Liver (tissue), 9 donors: ENCODE data around the gene ATP11B. TPM values are rescaled to one million over a fixed set of nuclear protein-coding genes. Genes with fewer than 3 reads are reported as not detected.

Experiments used
- DNase-seq: peaks from one replicate; pipeline ENCODE4 v3.0.0-alpha.2; 2017; ENCODE audit warnings: low spot score
- H3K27ac ChIP-seq, 2 donors: one replicate each; pipeline ENCODE4 v1.7.0; 2013; ENCODE audit warnings: inconsistent platforms in 2 of 2, low read length in 2 of 2, control low read depth in 1 of 2, low read depth in 1 of 2, mild to moderate bottlenecking in 1 of 2
- H3K27me3 ChIP-seq, 4 donors: one replicate each; pipeline versions ENCODE4 v1.6.1 to v1.7.0; 2013; ENCODE audit warnings: low read length in 3 of 4, inconsistent platforms in 1 of 4, mild to moderate bottlenecking in 1 of 4, moderate library complexity in 1 of 4; ENCODE audit not compliant: control insufficient read depth in 4 of 4, insufficient read depth in 4 of 4
- H3K36me3 ChIP-seq, 4 donors: one replicate each; pipeline versions ENCODE4 v1.6.1 to v1.7.0; 2013; ENCODE audit warnings: low read length in 3 of 4, mild to moderate bottlenecking in 3 of 4, low read depth in 1 of 4, moderate library complexity in 1 of 4; ENCODE audit not compliant: control insufficient read depth in 4 of 4, insufficient read depth in 3 of 4
- H3K4me1 ChIP-seq, 4 donors: one replicate each; pipeline versions ENCODE4 v1.6.1 to v1.7.0; 2013; ENCODE audit warnings: low read length in 3 of 4, mild to moderate bottlenecking in 3 of 4, moderate library complexity in 1 of 4; ENCODE audit not compliant: control insufficient read depth in 4 of 4, insufficient read depth in 4 of 4
- H3K4me3 ChIP-seq, 3 donors: one replicate each; pipeline versions ENCODE4 v1.6.1 to v1.7.0; 2013; ENCODE audit warnings: low read length in 3 of 3, control low read depth in 1 of 3, low read depth in 1 of 3, mild to moderate bottlenecking in 1 of 3
- H3K9ac ChIP-seq, 2 donors: one replicate each; pipeline ENCODE4 v1.7.0; 2013; ENCODE audit warnings: low read length in 2 of 2, mild to moderate bottlenecking in 2 of 2, moderate library complexity in 2 of 2, control low read depth in 1 of 2, low read depth in 1 of 2
- H3K9me3 ChIP-seq, 4 donors: one replicate each; pipeline versions ENCODE4 v1.6.1 to v1.7.0; 2013; ENCODE audit warnings: low read length in 3 of 4; ENCODE audit not compliant: control insufficient read depth in 4 of 4
- CTCF ChIP-seq: fragments of 150-350 bp; IDR thresholded peaks from 2 replicates; pipeline ENCODE4 v1.5.1; 2017; ENCODE audit warnings: improper control_type of control experiment, low read depth, low read length; ENCODE audit not compliant: missing input control
- FOXA1 ChIP-seq: IDR thresholded peaks from 2 replicates; pipeline ENCODE4 v1.6.1; 2016; ENCODE audit warnings: antibody characterized with exemption
- GABPA ChIP-seq, 2 donors: IDR thresholded peaks in 1 of 2; conservative IDR thresholded peaks in 1 of 2; 2 replicates each; pipeline ENCODE4 v1.6.1; 2016; ENCODE audit warnings: antibody characterized with exemption in 2 of 2, mild to moderate bottlenecking in 1 of 2, moderate library complexity in 1 of 2
- HNF4A ChIP-seq, 2 donors: conservative IDR thresholded peaks; 2 replicates each; pipeline ENCODE4 v1.6.1; 2016; ENCODE audit warnings: antibody characterized with exemption in 2 of 2, mild to moderate bottlenecking in 2 of 2
- HNF4G ChIP-seq: IDR thresholded peaks from 2 replicates; pipeline ENCODE4 v1.6.1; 2016; ENCODE audit warnings: antibody characterized with exemption
- NR2F2 ChIP-seq: IDR thresholded peaks from 2 replicates; pipeline ENCODE4 v1.6.1; 2016; ENCODE audit warnings: antibody characterized with exemption
- RAD21 ChIP-seq, 2 donors: IDR thresholded peaks; 2 replicates each; pipeline ENCODE4 v1.6.1; 2016; ENCODE audit warnings: antibody characterized with exemption in 2 of 2, mild to moderate bottlenecking in 2 of 2
- REST ChIP-seq: IDR thresholded peaks from 2 replicates; pipeline ENCODE4 v1.6.1; 2016; ENCODE audit warnings: antibody characterized with exemption, mild to moderate bottlenecking
- RXRA ChIP-seq, 2 donors: IDR thresholded peaks; 2 replicates each; pipeline ENCODE4 v1.6.1; 2017 to 2018; ENCODE audit warnings: antibody characterized with exemption in 2 of 2, mild to moderate bottlenecking in 1 of 2
- YY1 ChIP-seq: IDR thresholded peaks from 2 replicates; pipeline ENCODE4 v1.6.1; 2016; ENCODE audit warnings: antibody characterized with exemption, mild to moderate bottlenecking
- ZBTB33 ChIP-seq: IDR thresholded peaks from 2 replicates; pipeline ENCODE4 v1.6.1; 2016; ENCODE audit warnings: antibody characterized with exemption
- WGBS: extraction: QIAGEN DNeasy Blood & Tissue Kit; methylation state at CpG from one replicate; pipeline ENCODE4 v1.1.7; 2013; 5-methylcytosine and 5-hydroxymethylcytosine counted together
- polyA plus RNA-seq, 2 donors: library from polyadenylated mRNA; stranded (reverse) in 1 of 2; unstranded in 1 of 2; fragments of 200-250 nt in 1 of 2; fragments of >200 nt in 1 of 2; fragmentation: Nextera tagmentation in 1 of 2; extraction: Ambion mirVana in 1 of 2; gene quantifications; one replicate each; pipeline versions ENCODE4 v1.2.1 to v1.2.3, GENCODE V29; 2013 to 2015
- total RNA-seq, 2 donors: library from RNA; depleted of rRNA; stranded (reverse); fragments of >200 nt; gene quantifications; one replicate each; pipeline ENCODE4 v1.2.3, GENCODE V29; 2014
- donor health status: healthy.
- donor health status: healthy.
- donor health status: healthy.
- donor health status: healthy.
- donor health status: healthy.

The ATP11B gene
- total and polyA plus RNA-seq, 4 donors = 5.9 to 49.6 (median 19.0) TPM

- no peak for DNase-seq
- no peak for TF ChIP-seq YY1
- TF ChIP-seq GABPA (IDR thresholded peaks at IDR 0.05 in 1 of 2, conservative IDR thresholded peaks at IDR 0.05 in 1 of 2) = no peak
- TF ChIP-seq HNF4A (conservative IDR thresholded peaks at IDR 0.05) = no peak
- no peak for TF ChIP-seq RXRA (IDR thresholded peaks at IDR 0.05)
- TF ChIP-seq RAD21 (IDR thresholded peaks at IDR 0.05) = no peak
- TF ChIP-seq REST = no peak
- TF ChIP-seq NR2F2 = no peak
- TF ChIP-seq FOXA1 = no peak
- no peak for TF ChIP-seq HNF4G
- no peak for TF ChIP-seq ZBTB33
- TF ChIP-seq CTCF = no peak
- Histone ChIP-seq H3K4me1 (peaks cover 0 to 4% (median 2%) of the 10 kb centered on the region in 4 donors), H3K4me3 (no peak overlapping the region), H3K9me3 (no peaks in the 10 kb centered on the region), H3K27me3 (no peaks in the 10 kb centered on the region), H3K36me3 (no peaks in the 10 kb centered on the region), H3K27ac (no peak overlapping the region), H3K9ac (no peak overlapping the region)
- 46% methylated on average over 1 of the region's 1 CpG for WGBS
Measured at GRCh38 chr3:182789371-182789770, 3.9 kb upstream of the ATP11B start.

- 88% methylated on average over 1 of the region's 1 CpG for WGBS
- Histone ChIP-seq H3K4me1 (peaks cover 2 to 15% (median 4%) of the 10 kb centered on the region in 4 donors), H3K27me3 (no peaks in the 10 kb centered on the region), H3K27ac (no peak overlapping the region), H3K9me3 (no peaks in the 10 kb centered on the region), H3K9ac (no peak overlapping the region), H3K4me3 (no peak overlapping the region), H3K36me3 (no peaks in the 10 kb centered on the region)
- TF ChIP-seq RXRA (IDR thresholded peaks at IDR 0.05) = no peak
- DNase-seq = no peak
Measured at GRCh38 chr3:182790612-182791011, 2.7 kb upstream of the ATP11B start.
